IPS-15b (cell line): Measurements from ENCODE around the gene ZNF324B.
A peak's percentile ranks its signal among the peaks of the same experiment; 100 is the strongest.
"Not testable (repeated sequence)": the region's sequence is repeated elsewhere in the genome, so short reads cannot be mapped to it uniquely, and the experiment has no call there.

Experiments used
- H3K27me3 ChIP-seq: one replicate; pipeline ENCODE4 v1.6.1; 2013; ENCODE audit warnings: low read length; ENCODE audit not compliant: control insufficient read depth, insufficient read depth
- H3K36me3 ChIP-seq: one replicate; pipeline ENCODE4 v1.6.1; 2013; ENCODE audit warnings: low read length; ENCODE audit not compliant: control insufficient read depth, insufficient read depth
- H3K4me1 ChIP-seq: one replicate; pipeline ENCODE4 v1.6.1; 2013; ENCODE audit warnings: mild to moderate bottlenecking, low read length; ENCODE audit not compliant: control insufficient read depth, insufficient read depth
- H3K4me3 ChIP-seq: one replicate; pipeline ENCODE4 v1.5.1; 2013; ENCODE audit warnings: low read depth, low read length
- H3K9ac ChIP-seq: one replicate; pipeline ENCODE4 v1.6.1; 2013; ENCODE audit warnings: low read depth, mild to moderate bottlenecking, low read length
- H3K9me3 ChIP-seq: one replicate; pipeline ENCODE4 v1.6.1; 2013; ENCODE audit warnings: mild to moderate bottlenecking, low read length; ENCODE audit not compliant: control insufficient read depth, insufficient read depth

The ZNF324B gene

GRCh38 chr19:58429745-58430144, 21.7 kb upstream of the ZNF324B start:
- Histone ChIP-seq H3K9ac (no peak overlapping the region), H3K9me3 (peaks cover 48% of the 10 kb centered on the region), H3K36me3 (peaks cover 34% of the 10 kb centered on the region), H3K27me3 (no peaks in the 10 kb centered on the region), H3K4me1 (no peaks in the 10 kb centered on the region), H3K4me3 (no peak overlapping the region)

GRCh38 chr19:58434217-58434616, 17.2 kb upstream of the ZNF324B start:
- Histone ChIP-seq H3K4me3 (peak overlapping the region; percentile 16), H3K4me1 (peaks cover 2% of the 10 kb centered on the region)

GRCh38 chr19:58439576-58440554, 11.6 kb upstream of the ZNF324B start, which contains the start of gene ZNF132:
Gene ZNF132 (minus strand): TSS chr19:58440153. CDS start chr19:58439821, 332 bp downstream.
- H3K4me1 ChIP-seq: peaks cover 4% of the 10 kb centered on the region
- peaks cover 6% of the 10 kb centered on the region for H3K27me3 ChIP-seq
- peak within 1 kb of the TSS; percentile 28 for H3K9ac ChIP-seq
- peaks cover 15% of the 10 kb centered on the region for H3K36me3 ChIP-seq
- H3K9me3 ChIP-seq: peaks cover 14% of the 10 kb centered on the region
- peak within 1 kb of the TSS; percentile 89 for H3K4me3 ChIP-seq

More at GRCh38 chr19:58434217-58434616, 17.2 kb upstream of the ZNF324B start:
- no peak overlapping the region for H3K9ac ChIP-seq
- H3K36me3 ChIP-seq: peaks cover 47% of the 10 kb centered on the region
- H3K27me3 ChIP-seq: no peaks in the 10 kb centered on the region
- H3K9me3 ChIP-seq: peaks cover 60% of the 10 kb centered on the region

- H3K27me3 ChIP-seq: peaks cover 6% of the 10 kb centered on the region
- peaks cover 7% of the 10 kb centered on the region for H3K9me3 ChIP-seq
- H3K4me3 ChIP-seq: peak overlapping the region; percentile 73
- H3K4me1 ChIP-seq: peaks cover 4% of the 10 kb centered on the region
- peaks cover 8% of the 10 kb centered on the region for H3K36me3 ChIP-seq
- H3K9ac ChIP-seq: peak overlapping the region; percentile 9
Measured at GRCh38 chr19:58440556-58440955, 10.9 kb upstream of the ZNF324B start.

- not testable (repeated sequence) for H3K4me3 ChIP-seq, H3K27me3 ChIP-seq, H3K9ac ChIP-seq, H3K9me3 ChIP-seq, H3K36me3 ChIP-seq, H3K4me1 ChIP-seq
Measured at GRCh38 chr19:58442986-58443385, 8.4 kb upstream of the ZNF324B start.

GRCh38 chr19:58448860-58449259, 2.6 kb upstream of the ZNF324B start:
- not testable (repeated sequence) for H3K4me3 ChIP-seq, H3K9ac ChIP-seq, H3K36me3 ChIP-seq, H3K9me3 ChIP-seq, H3K4me1 ChIP-seq
- peaks cover 17% of the 10 kb centered on the region for H3K27me3 ChIP-seq

- H3K4me1 ChIP-seq, H3K4me3 ChIP-seq, H3K36me3 ChIP-seq, H3K9me3 ChIP-seq, H3K9ac ChIP-seq: not testable (repeated sequence)
- peaks cover 13% of the 10 kb centered on the region for H3K27me3 ChIP-seq
Measured at GRCh38 chr19:58449980-58450379, 1.4 kb upstream of the ZNF324B start.

- no peak overlapping the region for H3K9ac ChIP-seq
- H3K9me3 ChIP-seq: peaks cover 8% of the 10 kb centered on the region
- peak overlapping the region; percentile 62 for H3K4me3 ChIP-seq
- no peaks in the 10 kb centered on the region for H3K4me1 ChIP-seq
- peaks cover 13% of the 10 kb centered on the region for H3K27me3 ChIP-seq
- no peaks in the 10 kb centered on the region for H3K36me3 ChIP-seq
Measured at GRCh38 chr19:58450856-58451357, 515 bp upstream of the ZNF324B start.

- Histone ChIP-seq H3K9me3 (peaks cover 8% of the 10 kb centered on the region), H3K27me3 (peaks cover 13% of the 10 kb centered on the region), H3K9ac (no peak overlapping the region), H3K4me3 (no peak overlapping the region), H3K4me1 (no peaks in the 10 kb centered on the region), H3K36me3 (peaks cover 5% of the 10 kb centered on the region)
Measured at GRCh38 chr19:58453743-58454142, 2.3 kb downstream of the ZNF324B start.

- Histone ChIP-seq H3K9ac (no peak overlapping the region), H3K36me3 (peaks cover 5% of the 10 kb centered on the region), H3K4me1 (no peaks in the 10 kb centered on the region), H3K4me3 (no peak overlapping the region), H3K9me3 (no peaks in the 10 kb centered on the region), H3K27me3 (peaks cover 9% of the 10 kb centered on the region)
Measured at GRCh38 chr19:58455306-58455705, 3.9 kb downstream of the ZNF324B start.

- Histone ChIP-seq H3K36me3 (peaks cover 5% of the 10 kb centered on the region), H3K4me3 (no peak overlapping the region), H3K9ac (no peak overlapping the region)
Measured at GRCh38 chr19:58456111-58456510, 4.7 kb downstream of the ZNF324B start.

GRCh38 chr19:58460039-58460438, 8.6 kb downstream of the ZNF324B start:
- no peaks in the 10 kb centered on the region for H3K9me3 ChIP-seq
- H3K27me3 ChIP-seq: no peaks in the 10 kb centered on the region
- H3K4me1 ChIP-seq: no peaks in the 10 kb centered on the region

More at GRCh38 chr19:58456111-58456510, 4.7 kb downstream of the ZNF324B start:
- Histone ChIP-seq H3K4me1 (no peaks in the 10 kb centered on the region), H3K9me3 (no peaks in the 10 kb centered on the region), H3K27me3 (peaks cover 2% of the 10 kb centered on the region)

More at GRCh38 chr19:58460039-58460438, 8.6 kb downstream of the ZNF324B start:
- H3K9ac ChIP-seq: no peak overlapping the region
- H3K4me3 ChIP-seq: no peak overlapping the region
- H3K36me3 ChIP-seq: peaks cover 5% of the 10 kb centered on the region
